GM23338 (cell line): ENCODE data around the gene ERC2. TPM values are rescaled to one million over a fixed set of nuclear protein-coding genes. Genes with fewer than 3 reads are reported as not detected.

Experiments
- ATAC-seq: fragments of 200-7000 bp; cut with Tn5 transposase; 3 replicates; pipeline ENCODE4 v1.9.1; 2020
- DNase-seq: peaks from one replicate; pipeline ENCODE4 v3.0.0-alpha.2; 2015; ENCODE audit warnings: low spot score
- H2AFZ ChIP-seq: fragments of 200-600 bp; sonication (generic); 2 replicates; pipeline ENCODE4 v1.8.0; 2016; ENCODE audit warnings: antibody characterized with exemption, mild to moderate bottlenecking, moderate library complexity
- H3F3A ChIP-seq: fragments of 200-600 bp; sonication (generic); replicated peaks from 2 replicates; pipeline ENCODE4 v1.8.0; 2017; ENCODE audit warnings: antibody characterized with exemption, mixed run types, low read depth
- H3K27ac ChIP-seq: fragments of 200-600 bp; sonication (generic); 2 replicates; pipeline ENCODE4 v1.6.1; 2016; ENCODE audit warnings: low read depth
- H3K27me3 ChIP-seq: fragments of 200-600 bp; sonication (generic); 2 replicates; pipeline ENCODE4 v1.8.0; 2016; ENCODE audit warnings: mild to moderate bottlenecking, mixed run types, moderate library complexity; ENCODE audit not compliant: insufficient read depth
- H3K36me3 ChIP-seq: fragments of 200-600 bp; sonication (generic); 2 replicates; pipeline ENCODE4 v1.8.0; 2016; ENCODE audit warnings: mild to moderate bottlenecking; ENCODE audit not compliant: insufficient read depth
- H3K4me1 ChIP-seq: fragments of 200-600 bp; sonication (generic); 2 replicates; pipeline ENCODE4 v1.8.0; 2016; ENCODE audit warnings: mild to moderate bottlenecking, moderate library complexity; ENCODE audit not compliant: insufficient read depth
- H3K4me2 ChIP-seq: fragments of 200-600 bp; sonication (generic); 2 replicates; pipeline ENCODE4 v1.7.1; 2017; ENCODE audit warnings: mixed run types
- H3K4me3 ChIP-seq: fragments of 200-600 bp; sonication (generic); 2 replicates; pipeline ENCODE4 v1.6.1; 2016; ENCODE audit warnings: mixed run types
- H3K79me2 ChIP-seq: fragments of 200-600 bp; sonication (generic); replicated peaks from 2 replicates; pipeline ENCODE4 v1.8.0; 2017; ENCODE audit warnings: mild to moderate bottlenecking; ENCODE audit not compliant: insufficient read depth
- H3K9me2 ChIP-seq: fragments of 200-600 bp; sonication (generic); 2 replicates; pipeline ENCODE4 v1.8.0; 2017; ENCODE audit not compliant: insufficient read depth
- H4K20me1 ChIP-seq: fragments of 200-600 bp; sonication (generic); replicated peaks from 2 replicates; pipeline ENCODE4 v1.8.0; 2017; ENCODE audit warnings: mild to moderate bottlenecking; ENCODE audit not compliant: insufficient read depth
- H3K27ac Mint-ChIP-seq: 2 replicates; pipeline ENCODE4 v1.8.0; 2020; ENCODE audit warnings: inconsistent platforms, mild to moderate bottlenecking, moderate library complexity, mixed read lengths
- H3K27me3 Mint-ChIP-seq: 3 replicates; pipeline ENCODE4 v1.8.0; 2022; ENCODE audit warnings: low read depth, mild to moderate bottlenecking, moderate library complexity, mixed read lengths, inconsistent platforms; ENCODE audit not compliant: insufficient read depth, poor library complexity
- H3K36me3 Mint-ChIP-seq: 3 replicates; pipeline ENCODE4 v1.8.0; 2021; ENCODE audit warnings: low read depth, mild to moderate bottlenecking, inconsistent platforms, moderate library complexity, mixed read lengths
- H3K4me1 Mint-ChIP-seq: 3 replicates; pipeline ENCODE4 v1.8.0; 2020; ENCODE audit warnings: mild to moderate bottlenecking, inconsistent platforms, mixed read lengths
- H3K4me3 Mint-ChIP-seq: 3 replicates; pipeline ENCODE4 v1.8.0; 2021; ENCODE audit warnings: moderate library complexity, mild to moderate bottlenecking, inconsistent platforms, mixed read lengths
- H3K9me3 Mint-ChIP-seq: 3 replicates; pipeline ENCODE4 v1.8.0; 2020; ENCODE audit warnings: moderate library complexity, mild to moderate bottlenecking, inconsistent platforms, mixed read lengths
- CREB1 ChIP-seq: fragments of 250-450 bp; sonication (Bioruptor Pico); IDR thresholded peaks from 2 replicates; pipeline ENCODE4 v1.5.0; 2020; ENCODE audit warnings: low read depth, mild to moderate bottlenecking, moderate library complexity
- CTCF ChIP-seq, 2 experiments: fragments of 200-600 bp in 1 of 2; sonication (generic) in 1 of 2; conservative IDR thresholded peaks; 2 replicates each; pipeline versions ENCODE4 v1.5.1 to v1.6.1; 2016 to 2017; ENCODE audit warnings: antibody characterized with exemption in 2 of 2, low read depth in 2 of 2, mild to moderate bottlenecking in 2 of 2, moderate library complexity in 1 of 2
- EZH2 ChIP-seq: fragments of 200-600 bp; sonication (generic); IDR thresholded peaks from one replicate; pipeline ENCODE4 v1.8.0; 2017; ENCODE audit warnings: antibody characterized with exemption, mild to moderate bottlenecking, low read depth; ENCODE audit not compliant: unreplicated experiment
- EZH2phosphoT487 ChIP-seq: fragments of 200-600 bp; sonication (generic); IDR thresholded peaks from one replicate; pipeline ENCODE4 v1.8.1; 2018; ENCODE audit warnings: antibody characterized with exemption; ENCODE audit not compliant: unreplicated experiment
- JUNB ChIP-seq: IDR thresholded peaks from one replicate; pipeline ENCODE4 v1.6.1; 2016; ENCODE audit warnings: antibody characterized with exemption; ENCODE audit not compliant: unreplicated experiment
- NANOG ChIP-seq: IDR thresholded peaks from 2 replicates; pipeline ENCODE4 v1.6.1; 2016; ENCODE audit warnings: antibody characterized with exemption, borderline replicate concordance
- REST ChIP-seq: IDR thresholded peaks from one replicate; pipeline ENCODE4 v1.6.1; 2018; ENCODE audit warnings: antibody characterized with exemption; ENCODE audit not compliant: unreplicated experiment
- STAT1 ChIP-seq: IDR thresholded peaks from one replicate; pipeline ENCODE4 v1.6.1; 2016; ENCODE audit warnings: antibody characterized with exemption; ENCODE audit not compliant: unreplicated experiment
- ZNF114 ChIP-seq: fragments of 250-450 bp; sonication (Bioruptor Pico); IDR thresholded peaks from 2 replicates; pipeline ENCODE4 v1.5.0; 2020; ENCODE audit warnings: mild to moderate bottlenecking, moderate library complexity
- ZNF331 ChIP-seq: fragments of 250-450 bp; sonication (Bioruptor Pico); IDR thresholded peaks from 2 replicates; pipeline ENCODE4 v1.5.0; 2020; ENCODE audit warnings: low read depth, mild to moderate bottlenecking, moderate library complexity
- polyA plus RNA-seq: library from polyadenylated mRNA; unstranded; fragments of >200 nt; fragmentation: Nextera tagmentation; extraction: Ambion mirVana; gene quantifications from 2 replicates; pipeline ENCODE4 v1.2.1, GENCODE V29; 2016
- total RNA-seq: library from RNA; depleted of rRNA; stranded (reverse); fragments of >200 nt; shearing (Covaris generic); gene quantifications from 2 replicates; pipeline ENCODE4 v1.2.3, GENCODE V29; 2014
- TF ChIP-seq, protein P1 (sequence below): IDR thresholded peaks from 2 replicates; pipeline ENCODE4 v1.6.1; 2016; ENCODE audit warnings: antibody characterized with exemption
- TF ChIP-seq, protein P2 (sequence below): fragments of 250-450 bp; sonication (Bioruptor Pico); IDR thresholded peaks from 2 replicates; pipeline ENCODE4 v1.5.0; 2020; ENCODE audit warnings: mild to moderate bottlenecking, moderate library complexity

The ERC2 gene
- total and polyA plus RNA-seq, 2 experiments from 2014 or later: 11.8 to 13.7 TPM

- no peaks in the 10 kb centered on the region for H4K20me1 ChIP-seq
- no peak overlapping the region for H3K4me3 ChIP-seq
- Mint-ChIP-seq H3K4me3 (no peak overlapping the region), H3K27ac (no peak overlapping the region), H3K4me1 (peaks cover 3% of the 10 kb centered on the region; the same call in 1 of the 3 replicates), H3K9me3 (no peaks in the 10 kb centered on the region), H3K36me3 (no peaks in the 10 kb centered on the region), H3K27me3 (no peaks in the 10 kb centered on the region)
- no peak overlapping the region for H3K4me2 ChIP-seq
- ATAC-seq: no peak
- no peaks in the 10 kb centered on the region for H3K36me3 ChIP-seq
- no peaks in the 10 kb centered on the region for H3K79me2 ChIP-seq
- no peaks in the 10 kb centered on the region; the same call in 1 of the 2 replicates for H3K4me1 ChIP-seq
- no peak for DNase-seq
- H3K9me2 ChIP-seq: no peaks in the 10 kb centered on the region
- no peaks in the 10 kb centered on the region for H3K27me3 ChIP-seq
- H2AFZ ChIP-seq: no peak overlapping the region
- no peaks in the 10 kb centered on the region for H3F3A ChIP-seq
- no peak overlapping the region for H3K27ac ChIP-seq
- TF ChIP-seq EZH2phosphoT487 (no peak), NANOG (no peak), STAT1 (no peak), ZNF114 (CRISPR knock-in tag) (no peak), REST (no peak), ZNF331 (no peak), CTCF (conservative IDR thresholded peaks at IDR 0.05; ENCODE audit: low read depth in 2 of 2) (no peak), CREB1 (CRISPR knock-in tag) (no peak), EZH2 (no peak), JUNB (no peak)
- TF ChIP-seq, protein P1, sequence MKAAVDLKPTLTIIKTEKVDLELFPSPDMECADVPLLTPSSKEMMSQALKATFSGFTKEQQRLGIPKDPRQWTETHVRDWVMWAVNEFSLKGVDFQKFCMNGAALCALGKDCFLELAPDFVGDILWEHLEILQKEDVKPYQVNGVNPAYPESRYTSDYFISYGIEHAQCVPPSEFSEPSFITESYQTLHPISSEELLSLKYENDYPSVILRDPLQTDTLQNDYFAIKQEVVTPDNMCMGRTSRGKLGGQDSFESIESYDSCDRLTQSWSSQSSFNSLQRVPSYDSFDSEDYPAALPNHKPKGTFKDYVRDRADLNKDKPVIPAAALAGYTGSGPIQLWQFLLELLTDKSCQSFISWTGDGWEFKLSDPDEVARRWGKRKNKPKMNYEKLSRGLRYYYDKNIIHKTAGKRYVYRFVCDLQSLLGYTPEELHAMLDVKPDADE: no peak
- TF ChIP-seq, protein P2, sequence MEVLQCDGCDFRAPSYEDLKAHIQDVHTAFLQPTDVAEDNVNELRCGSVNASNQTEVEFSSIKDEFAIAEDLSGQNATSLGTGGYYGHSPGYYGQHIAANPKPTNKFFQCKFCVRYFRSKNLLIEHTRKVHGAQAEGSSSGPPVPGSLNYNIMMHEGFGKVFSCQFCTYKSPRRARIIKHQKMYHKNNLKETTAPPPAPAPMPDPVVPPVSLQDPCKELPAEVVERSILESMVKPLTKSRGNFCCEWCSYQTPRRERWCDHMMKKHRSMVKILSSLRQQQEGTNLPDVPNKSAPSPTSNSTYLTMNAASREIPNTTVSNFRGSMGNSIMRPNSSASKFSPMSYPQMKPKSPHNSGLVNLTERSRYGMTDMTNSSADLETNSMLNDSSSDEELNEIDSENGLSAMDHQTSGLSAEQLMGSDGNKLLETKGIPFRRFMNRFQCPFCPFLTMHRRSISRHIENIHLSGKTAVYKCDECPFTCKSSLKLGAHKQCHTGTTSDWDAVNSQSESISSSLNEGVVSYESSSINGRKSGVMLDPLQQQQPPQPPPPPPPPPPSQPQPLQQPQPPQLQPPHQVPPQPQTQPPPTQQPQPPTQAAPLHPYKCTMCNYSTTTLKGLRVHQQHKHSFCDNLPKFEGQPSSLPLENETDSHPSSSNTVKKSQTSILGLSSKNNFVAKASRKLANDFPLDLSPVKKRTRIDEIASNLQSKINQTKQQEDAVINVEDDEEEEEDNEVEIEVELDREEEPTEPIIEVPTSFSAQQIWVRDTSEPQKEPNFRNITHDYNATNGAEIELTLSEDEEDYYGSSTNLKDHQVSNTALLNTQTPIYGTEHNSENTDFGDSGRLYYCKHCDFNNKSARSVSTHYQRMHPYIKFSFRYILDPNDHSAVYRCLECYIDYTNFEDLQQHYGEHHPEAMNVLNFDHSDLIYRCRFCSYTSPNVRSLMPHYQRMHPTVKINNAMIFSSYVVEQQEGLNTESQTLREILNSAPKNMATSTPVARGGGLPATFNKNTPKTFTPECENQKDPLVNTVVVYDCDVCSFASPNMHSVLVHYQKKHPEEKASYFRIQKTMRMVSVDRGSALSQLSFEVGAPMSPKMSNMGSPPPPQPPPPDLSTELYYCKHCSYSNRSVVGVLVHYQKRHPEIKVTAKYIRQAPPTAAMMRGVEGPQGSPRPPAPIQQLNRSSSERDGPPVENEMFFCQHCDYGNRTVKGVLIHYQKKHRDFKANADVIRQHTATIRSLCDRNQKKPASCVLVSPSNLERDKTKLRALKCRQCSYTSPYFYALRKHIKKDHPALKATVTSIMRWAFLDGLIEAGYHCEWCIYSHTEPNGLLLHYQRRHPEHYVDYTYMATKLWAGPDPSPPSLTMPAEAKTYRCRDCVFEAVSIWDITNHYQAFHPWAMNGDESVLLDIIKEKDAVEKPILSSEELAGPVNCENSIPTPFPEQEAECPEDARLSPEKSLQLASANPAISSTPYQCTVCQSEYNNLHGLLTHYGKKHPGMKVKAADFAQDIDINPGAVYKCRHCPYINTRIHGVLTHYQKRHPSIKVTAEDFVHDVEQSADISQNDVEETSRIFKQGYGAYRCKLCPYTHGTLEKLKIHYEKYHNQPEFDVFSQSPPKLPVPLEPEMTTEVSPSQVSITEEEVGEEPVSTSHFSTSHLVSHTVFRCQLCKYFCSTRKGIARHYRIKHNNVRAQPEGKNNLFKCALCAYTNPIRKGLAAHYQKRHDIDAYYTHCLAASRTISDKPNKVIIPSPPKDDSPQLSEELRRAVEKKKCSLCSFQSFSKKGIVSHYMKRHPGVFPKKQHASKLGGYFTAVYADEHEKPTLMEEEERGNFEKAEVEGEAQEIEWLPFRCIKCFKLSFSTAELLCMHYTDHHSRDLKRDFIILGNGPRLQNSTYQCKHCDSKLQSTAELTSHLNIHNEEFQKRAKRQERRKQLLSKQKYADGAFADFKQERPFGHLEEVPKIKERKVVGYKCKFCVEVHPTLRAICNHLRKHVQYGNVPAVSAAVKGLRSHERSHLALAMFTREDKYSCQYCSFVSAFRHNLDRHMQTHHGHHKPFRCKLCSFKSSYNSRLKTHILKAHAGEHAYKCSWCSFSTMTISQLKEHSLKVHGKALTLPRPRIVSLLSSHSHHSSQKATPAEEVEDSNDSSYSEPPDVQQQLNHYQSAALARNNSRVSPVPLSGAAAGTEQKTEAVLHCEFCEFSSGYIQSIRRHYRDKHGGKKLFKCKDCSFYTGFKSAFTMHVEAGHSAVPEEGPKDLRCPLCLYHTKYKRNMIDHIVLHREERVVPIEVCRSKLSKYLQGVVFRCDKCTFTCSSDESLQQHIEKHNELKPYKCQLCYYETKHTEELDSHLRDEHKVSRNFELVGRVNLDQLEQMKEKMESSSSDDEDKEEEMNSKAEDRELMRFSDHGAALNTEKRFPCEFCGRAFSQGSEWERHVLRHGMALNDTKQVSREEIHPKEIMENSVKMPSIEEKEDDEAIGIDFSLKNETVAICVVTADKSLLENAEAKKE (CRISPR knock-in tag): no peak
Measured at GRCh38 chr3:55716044-55716443, 752.2 kb downstream of the ERC2 start.
